GM10248 (cell line): ENCODE measurements around the gene FNDC4.

Experiments used
- CTCF ChIA-PET: fragments of 300-600 bp; sonication (Branson Sonifier 250); formaldehyde crosslinking; extraction: SDS; loops from one replicate; lab custom pipeline; 2021; ENCODE audit warnings: antibody characterized with exemption; lab: Yijun Ruan, JAX
- POLR2A ChIA-PET: fragments of 350-650 bp; sonication (Branson Sonifier 250); formaldehyde crosslinking; extraction: SDS; loops from one replicate; lab custom pipeline; 2020; ENCODE audit warnings: antibody characterized with exemption; lab: Yijun Ruan, JAX
- DNase-seq: peaks from one replicate; pipeline ENCODE4 v3.0.0; 2012; ENCODE audit errors: extremely low spot score
- CTCF ChIP-seq: IDR thresholded peaks from 2 replicates; pipeline ENCODE4 v1.5.1; 2012; ENCODE audit warnings: mild to moderate bottlenecking, low read depth; ENCODE audit errors: extremely low read depth, missing control alignments, control extremely low read depth

The FNDC4 gene

DNA sequence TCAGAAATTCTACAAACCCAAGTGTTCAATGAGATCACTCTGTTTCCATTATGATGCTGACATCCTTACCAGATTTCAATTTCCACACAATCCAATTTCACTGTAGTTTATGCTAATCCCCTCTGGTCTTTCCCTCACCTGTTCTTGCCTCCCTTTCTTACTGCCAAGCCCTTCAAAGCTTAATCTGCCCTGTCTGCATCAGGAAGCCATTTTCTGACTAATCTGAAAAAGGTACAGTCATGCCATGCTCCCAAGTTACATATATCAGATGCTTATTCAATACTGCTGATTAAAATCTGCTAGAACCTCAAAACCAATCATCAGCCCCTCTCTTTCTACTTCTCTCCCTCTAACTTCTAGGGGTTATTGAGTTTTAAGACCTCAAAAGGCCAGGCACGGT lies 43.9 kb downstream of the FNDC4 start:
- ChIA-PET POLR2A (no interaction called here), CTCF (no interaction called here)
- no peak for TF ChIP-seq CTCF
- no peak for DNase-seq

DNA sequence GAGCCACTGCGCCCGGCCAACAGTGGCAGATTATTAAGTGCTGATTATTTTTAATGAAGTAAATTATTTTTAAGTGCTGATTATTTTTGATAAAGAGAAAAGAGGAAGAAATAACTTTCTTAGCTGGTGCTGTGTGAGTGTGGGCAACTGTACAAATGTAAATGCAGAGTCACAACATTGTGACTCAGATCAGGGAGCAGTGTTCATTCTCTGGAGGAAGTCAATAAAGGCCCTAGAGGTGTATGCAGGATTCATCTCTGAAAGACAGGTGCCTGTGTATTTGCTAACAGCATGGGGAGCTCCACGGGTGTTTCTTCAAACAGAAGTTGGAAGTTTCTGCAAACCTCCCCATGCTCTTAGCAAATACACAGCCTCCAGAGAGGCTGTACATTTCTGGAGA lies 46.6 kb downstream of the FNDC4 start:
- POLR2A ChIA-PET = no interaction called here
- TF ChIP-seq CTCF = no peak
- no peak for DNase-seq
- CTCF ChIA-PET = interaction anchor here (1.2 to 3.2 kb wide), 5 partner anchors 9 to 145 kb away, joined by 3 to 19 read pairs (median 4); partner anchors contain the start of gene NRBP1

GRCh38 chr2:27446057-27446456 lies 48.9 kb downstream of the FNDC4 start:
- ChIA-PET CTCF (interaction anchor here (1.1 to 1.6 kb wide), 3 partner anchors 15 to 237 kb away, joined by 3 to 8 read pairs (median 3); no protein-coding TSS in a partner anchor), POLR2A (no interaction called here)
- TF ChIP-seq CTCF = no peak
- DNase-seq = no peak

GRCh38 chr2:27445615-27446014 lies 49.4 kb downstream of the FNDC4 start:
- POLR2A ChIA-PET = no interaction called here
- DNase-seq = no peak
- CTCF ChIA-PET = interaction anchor here (1.2 to 1.6 kb wide), 2 partner anchors 15 to 236 kb away, joined by 3 to 8 read pairs; no protein-coding TSS in a partner anchor

DNA sequence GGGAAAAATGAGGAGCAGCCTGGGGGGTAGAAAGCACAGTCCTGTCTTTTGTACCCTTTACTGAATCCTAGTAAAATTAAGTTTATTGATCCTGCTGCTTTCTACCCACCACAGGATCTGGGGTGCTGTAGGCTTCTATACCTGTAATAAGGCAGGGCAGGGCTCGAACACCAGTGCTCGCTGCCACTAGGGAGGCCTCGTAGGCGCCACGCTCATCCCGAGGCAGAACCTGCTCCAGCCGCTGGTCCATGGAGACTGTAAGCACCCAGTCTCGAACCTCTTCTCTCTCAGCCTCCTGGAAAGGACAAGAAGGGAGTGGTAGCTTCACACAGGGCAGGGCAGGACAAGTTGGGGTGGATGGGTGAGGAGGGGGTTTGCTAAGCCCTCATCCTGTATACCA lies 49.8 kb downstream of the FNDC4 start:
- ChIA-PET POLR2A (no interaction called here), CTCF (interaction anchor here (1.2 to 1.6 kb wide), 3 partner anchors 14 to 237 kb away, joined by 3 to 8 read pairs (median 4); no protein-coding TSS in a partner anchor)
- TF ChIP-seq CTCF = no peak
- DNase-seq = no peak

More at GRCh38 chr2:27445615-27446014, 49.4 kb downstream of the FNDC4 start:
- no peak for TF ChIP-seq CTCF

DNA sequence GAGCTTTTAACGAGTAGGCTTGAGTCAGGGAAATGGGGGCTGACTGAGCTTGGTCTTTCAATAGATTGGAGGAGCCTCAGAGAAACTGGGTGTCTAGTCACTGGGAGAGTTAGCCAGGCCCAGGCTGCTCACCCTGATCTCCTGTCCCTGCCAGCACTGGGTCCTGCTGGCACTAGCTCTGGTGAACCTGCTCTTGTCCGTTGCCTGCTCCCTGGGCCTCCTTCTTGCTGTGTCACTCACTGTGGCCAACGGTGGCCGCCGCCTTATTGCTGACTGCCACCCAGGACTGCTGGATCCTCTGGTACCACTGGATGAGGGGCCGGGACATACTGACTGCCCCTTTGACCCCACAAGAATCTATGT lies 52.1 kb downstream of the FNDC4 start:
- DNase-seq = no peak
- no peak for TF ChIP-seq CTCF
- ChIA-PET POLR2A (no interaction called here), CTCF (interaction anchor here (0.8 kb wide), 1 partner anchor 240 kb away, joined by 3 read pairs; no protein-coding TSS in a partner anchor)
